OCI-LY7 (cell line): ENCODE data around the gene TMEM256.

Experiments used
- CTCF ChIP-seq: fragments of 200-600 bp; sonication (generic); conservative IDR thresholded peaks from 2 replicates; pipeline ENCODE4 v1.5.1; 2014; ENCODE audit warnings: mild to moderate bottlenecking, antibody characterized with exemption, low read length, moderate library complexity, mixed read lengths
- EZH2phosphoT487 ChIP-seq: fragments of 200-600 bp; sonication (generic); IDR thresholded peaks from 2 replicates; pipeline ENCODE4 v1.6.1; 2018; ENCODE audit warnings: low read depth, borderline replicate concordance, mild to moderate bottlenecking, mixed run types, antibody characterized with exemption, low read length, moderate library complexity, mixed read lengths

DNA sequence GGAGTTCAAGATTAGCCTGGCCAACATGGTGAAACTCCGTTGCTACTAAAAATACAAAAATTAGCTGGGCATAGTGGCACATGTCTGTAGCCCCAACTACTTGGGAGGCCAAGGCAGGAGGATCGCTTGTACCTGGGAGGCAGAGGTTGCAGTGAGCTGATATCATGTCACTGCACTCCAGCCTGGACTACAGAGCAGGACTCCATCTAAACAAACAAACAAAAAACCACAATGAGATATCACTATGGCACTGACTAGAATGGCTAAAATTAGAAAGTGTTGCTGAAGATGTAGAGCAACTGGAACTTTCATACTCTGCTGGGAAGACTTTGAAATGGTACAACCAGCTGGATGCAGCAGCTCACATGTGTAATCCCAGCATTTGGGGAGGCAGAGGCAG lies 29.5 kb downstream of the TMEM256 start:
- TF ChIP-seq CTCF (no peak), EZH2phosphoT487 (no peak)
